ENCODE results near the gene CCDC30. TPM values are rescaled to one million over a fixed set of nuclear protein-coding genes. Genes with fewer than 3 reads are reported as not detected.

Gene CCDC30
- total and polyA plus RNA-seq, 10 of the 15 experiments (the other 5 are each of a cell fraction or from before 2014, with no cell fraction given), result 0.46 to 1.8 (median 1.0) TPM

DNA sequence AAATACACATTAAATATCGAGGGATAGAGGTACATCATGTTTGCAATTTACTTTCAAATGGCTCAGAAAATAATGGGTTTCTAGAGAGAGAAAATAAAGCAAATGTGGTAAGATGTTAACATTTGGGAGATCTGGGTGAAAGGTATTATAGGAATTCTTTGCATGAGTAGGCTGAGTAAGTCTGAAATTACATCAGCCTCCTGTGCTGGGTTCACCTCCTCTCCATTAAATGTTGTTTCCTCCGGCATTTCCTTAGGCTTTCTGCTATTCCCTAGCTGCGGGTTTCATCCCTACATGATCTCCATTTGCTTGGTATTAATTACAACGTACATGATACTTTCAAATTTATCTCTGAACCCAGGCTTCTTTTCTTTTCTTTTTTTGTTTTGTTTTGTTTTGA is 38.9 kb upstream of the CCDC30 start:
- Histone ChIP-seq H2AFZ (ENCODE audit: control insufficient read depth, low read depth, low read length) (no peak overlapping the region), H3K27ac (ENCODE audit: control insufficient read depth, insufficient read depth) (no peak overlapping the region), H3K79me2 (ENCODE audit: control insufficient read depth, insufficient read depth, low read length) (no peaks in the 10 kb centered on the region), H3K4me3 (no peak overlapping the region), H3K9ac (ENCODE audit: control insufficient read depth, insufficient read depth, low read length) (no peak overlapping the region), H4K20me1 (ENCODE audit: control insufficient read depth, insufficient read depth) (no peaks in the 10 kb centered on the region), H3K36me3 (ENCODE audit: control insufficient read depth in 2 of 2, insufficient read depth in 2 of 2, low read length in 1 of 2) (no peaks in the 10 kb centered on the region), H3K4me1 (ENCODE audit: control insufficient read depth, insufficient read depth, low read length) (no peaks in the 10 kb centered on the region), H3K9me3 (replicated peaks; ENCODE audit: control insufficient read depth, insufficient read depth, low read length) (no peaks in the 10 kb centered on the region), H3K27me3 (replicated peaks in 1 of 2; ENCODE audit: control insufficient read depth in 2 of 2, insufficient read depth in 2 of 2, low read length in 1 of 2) (no peaks in the 10 kb centered on the region; a peak in 1 of 4 replicates), H3K4me2 (ENCODE audit: control insufficient read depth, insufficient read depth) (no peak overlapping the region)
- FAIRE-seq, result no peak
- SMC1A ChIA-PET (ENCODE audit: uncharacterized antibody, unreplicated experiment), result interaction anchor here (1.5 kb wide), 1 partner anchor 10 kb away, joined by 4 read pairs; no protein-coding TSS in a partner anchor
- RAD21 ChIA-PET (ENCODE audit: unreplicated experiment), result no interaction called here
- intact Hi-C loops (cut with micrococcal nuclease; ENCODE audit: unreplicated experiment) (no loop called here), in situ Hi-C loops (cut with MboI) (no loop called here)
- TF ChIP-seq EGR1 (IDR thresholded peaks at IDR 0.05; ENCODE audit: borderline replicate concordance in 1 of 2, low read depth in 2 of 2, low read length in 2 of 2), result no peak
- no peak for TF ChIP-seq NR2C2 (IDR thresholded peaks at IDR 0.05; ENCODE audit: borderline replicate concordance, control insufficient read depth, insufficient read length, low read depth)
- no peak for TF ChIP-seq ATF7 (IDR thresholded peaks at IDR 0.05; ENCODE audit: low read depth)
- no peak for TF ChIP-seq BHLHE40 (IDR thresholded peaks at IDR 0.05; ENCODE audit: borderline replicate concordance in 1 of 2, low read depth in 2 of 2, low read length in 1 of 2)
- TF ChIP-seq, protein P1, sequence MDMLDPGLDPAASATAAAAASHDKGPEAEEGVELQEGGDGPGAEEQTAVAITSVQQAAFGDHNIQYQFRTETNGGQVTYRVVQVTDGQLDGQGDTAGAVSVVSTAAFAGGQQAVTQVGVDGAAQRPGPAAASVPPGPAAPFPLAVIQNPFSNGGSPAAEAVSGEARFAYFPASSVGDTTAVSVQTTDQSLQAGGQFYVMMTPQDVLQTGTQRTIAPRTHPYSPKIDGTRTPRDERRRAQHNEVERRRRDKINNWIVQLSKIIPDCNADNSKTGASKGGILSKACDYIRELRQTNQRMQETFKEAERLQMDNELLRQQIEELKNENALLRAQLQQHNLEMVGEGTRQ (IDR thresholded peaks at IDR 0.05; ENCODE audit: borderline replicate concordance, low read depth, low read length), result no peak
- no peak for TF ChIP-seq CBFB (IDR thresholded peaks at IDR 0.05; ENCODE audit: low read depth)
- no peak for TF ChIP-seq CEBPB (IDR thresholded peaks at IDR 0.05; ENCODE audit: borderline replicate concordance in 1 of 2, low read depth in 2 of 2, low read length in 2 of 2)
- no peak for TF ChIP-seq TCF7 (IDR thresholded peaks at IDR 0.05; ENCODE audit: borderline replicate concordance)
- no peak for TF ChIP-seq GABPA (IDR thresholded peaks at IDR 0.05; ENCODE audit: low read depth)
- TF ChIP-seq RELA (IDR thresholded peaks at IDR 0.05; ENCODE audit: borderline replicate concordance, partially characterized antibody), result no peak
- no peak for TF ChIP-seq JUND (IDR thresholded peaks at IDR 0.05; ENCODE audit: low read depth, low read length)
- no peak for TF ChIP-seq IRF4 (IDR thresholded peaks at IDR 0.05; ENCODE audit: low read depth, low read length)
- no peak for TF ChIP-seq MEF2A (IDR thresholded peaks at IDR 0.05; ENCODE audit: insufficient read depth, low read depth, low read length)
- no peak for TF ChIP-seq BRCA1 (IDR thresholded peaks at IDR 0.05; ENCODE audit: low read depth, low read length)
- TF ChIP-seq SREBF1 (IDR thresholded peaks at IDR 0.05; ENCODE audit: low read length), result no peak
- TF ChIP-seq CHD4 (IDR thresholded peaks at IDR 0.05), result no peak
- TF ChIP-seq NR2C1 (IDR thresholded peaks at IDR 0.05), result no peak
- no peak for TF ChIP-seq NBN (IDR thresholded peaks at IDR 0.05)
- TF ChIP-seq, protein P2, sequence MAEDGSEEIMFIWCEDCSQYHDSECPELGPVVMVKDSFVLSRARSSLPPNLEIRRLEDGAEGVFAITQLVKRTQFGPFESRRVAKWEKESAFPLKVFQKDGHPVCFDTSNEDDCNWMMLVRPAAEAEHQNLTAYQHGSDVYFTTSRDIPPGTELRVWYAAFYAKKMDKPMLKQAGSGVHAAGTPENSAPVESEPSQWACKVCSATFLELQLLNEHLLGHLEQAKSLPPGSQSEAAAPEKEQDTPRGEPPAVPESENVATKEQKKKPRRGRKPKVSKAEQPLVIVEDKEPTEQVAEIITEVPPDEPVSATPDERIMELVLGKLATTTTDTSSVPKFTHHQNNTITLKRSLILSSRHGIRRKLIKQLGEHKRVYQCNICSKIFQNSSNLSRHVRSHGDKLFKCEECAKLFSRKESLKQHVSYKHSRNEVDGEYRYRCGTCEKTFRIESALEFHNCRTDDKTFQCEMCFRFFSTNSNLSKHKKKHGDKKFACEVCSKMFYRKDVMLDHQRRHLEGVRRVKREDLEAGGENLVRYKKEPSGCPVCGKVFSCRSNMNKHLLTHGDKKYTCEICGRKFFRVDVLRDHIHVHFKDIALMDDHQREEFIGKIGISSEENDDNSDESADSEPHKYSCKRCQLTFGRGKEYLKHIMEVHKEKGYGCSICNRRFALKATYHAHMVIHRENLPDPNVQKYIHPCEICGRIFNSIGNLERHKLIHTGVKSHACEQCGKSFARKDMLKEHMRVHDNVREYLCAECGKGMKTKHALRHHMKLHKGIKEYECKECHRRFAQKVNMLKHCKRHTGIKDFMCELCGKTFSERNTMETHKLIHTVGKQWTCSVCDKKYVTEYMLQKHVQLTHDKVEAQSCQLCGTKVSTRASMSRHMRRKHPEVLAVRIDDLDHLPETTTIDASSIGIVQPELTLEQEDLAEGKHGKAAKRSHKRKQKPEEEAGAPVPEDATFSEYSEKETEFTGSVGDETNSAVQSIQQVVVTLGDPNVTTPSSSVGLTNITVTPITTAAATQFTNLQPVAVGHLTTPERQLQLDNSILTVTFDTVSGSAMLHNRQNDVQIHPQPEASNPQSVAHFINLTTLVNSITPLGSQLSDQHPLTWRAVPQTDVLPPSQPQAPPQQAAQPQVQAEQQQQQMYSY (CRISPR knock-in tag; IDR thresholded peaks at IDR 0.05), result no peak
- CTCF ChIA-PET, result no interaction called here
- DNase-seq (ENCODE audit: low read depth, low spot score), result no peak
- ATAC-seq, result no peak
- POLR2A ChIA-PET, result no interaction called here
- 20% methylated on average over 4 of the region's 4 CpGs for WGBS (ENCODE audit: insufficient coverage, insufficient replicate concordance, low lambda C conversion rate, missing lambda C conversion rate)
- BruUV-seq (replicated peaks), result no TSS peak

All from GM12878 (cell line).